ENCODE data around the gene KCP.
A peak's percentile ranks its signal among the peaks of the same experiment; 100 is the strongest.

KCP gene

GRCh38 chr7:128874140-128875031 is 36.1 kb downstream of the KCP start:
- no peak for DNase-seq (ENCODE audit: low spot score)

GRCh38 chr7:128873234-128873633 is 37.3 kb downstream of the KCP start:
- no peak for DNase-seq (ENCODE audit: low spot score)

GRCh38 chr7:128872394-128872824 is 38.1 kb downstream of the KCP start:
- no peak for DNase-seq (ENCODE audit: low spot score)

GRCh38 chr7:128871050-128871449 is 39.5 kb downstream of the KCP start:
- DNase-seq (ENCODE audit: low spot score): no peak

- DNase-seq (ENCODE audit: low spot score): no peak
Measured at GRCh38 chr7:128869944-128870285, 40.6 kb downstream of the KCP start.

GRCh38 chr7:128869138-128869943 is 41.2 kb downstream of the KCP start:
- peak; percentile 77 for DNase-seq (ENCODE audit: low spot score)

GRCh38 chr7:128868624-128869137 is 41.8 kb downstream of the KCP start:
- DNase-seq (ENCODE audit: low spot score): no peak

- no peak for DNase-seq (ENCODE audit: low spot score)
Measured at GRCh38 chr7:128867842-128868623, 42.5 kb downstream of the KCP start.

- no peak for DNase-seq (ENCODE audit: low spot score)
Measured at GRCh38 chr7:128867241-128867640, 43.3 kb downstream of the KCP start.

- no peak for DNase-seq (ENCODE audit: low spot score)
Measured at GRCh38 chr7:128865996-128866877, 44.3 kb downstream of the KCP start.

- no peak for DNase-seq (ENCODE audit: low spot score)
Measured at GRCh38 chr7:128865303-128865702, 45.2 kb downstream of the KCP start.

- DNase-seq (ENCODE audit: low spot score): peak; percentile 83
Measured at GRCh38 chr7:128863433-128863989, 47.0 kb downstream of the KCP start.

GRCh38 chr7:128862571-128863432 is 47.7 kb downstream of the KCP start, which contains the start of gene ATP6V1F:
Gene ATP6V1F, plus strand, starts transcription at chr7:128862856. Its CDS starts 49 bp downstream, at chr7:128862905.
- DNase-seq (ENCODE audit: low spot score): peak; percentile 99

- DNase-seq (ENCODE audit: low spot score): no peak
Measured at GRCh38 chr7:128861957-128862570, 48.4 kb downstream of the KCP start.

GRCh38 chr7:128860158-128861073 is 50.1 kb downstream of the KCP start:
- DNase-seq (ENCODE audit: low spot score): peak; percentile 48

GRCh38 chr7:128859232-128860157 is 51.0 kb downstream of the KCP start:
- no peak for DNase-seq (ENCODE audit: low spot score)

All from AG08396 (cell line).